ENCODE data around the gene ZNF200. TPM values are rescaled to one million over a fixed set of nuclear protein-coding genes. Genes with fewer than 3 reads are reported as not detected.

The ZNF200 gene
- polyA plus RNA-seq, 1 experiment = 6.1 TPM

DNA sequence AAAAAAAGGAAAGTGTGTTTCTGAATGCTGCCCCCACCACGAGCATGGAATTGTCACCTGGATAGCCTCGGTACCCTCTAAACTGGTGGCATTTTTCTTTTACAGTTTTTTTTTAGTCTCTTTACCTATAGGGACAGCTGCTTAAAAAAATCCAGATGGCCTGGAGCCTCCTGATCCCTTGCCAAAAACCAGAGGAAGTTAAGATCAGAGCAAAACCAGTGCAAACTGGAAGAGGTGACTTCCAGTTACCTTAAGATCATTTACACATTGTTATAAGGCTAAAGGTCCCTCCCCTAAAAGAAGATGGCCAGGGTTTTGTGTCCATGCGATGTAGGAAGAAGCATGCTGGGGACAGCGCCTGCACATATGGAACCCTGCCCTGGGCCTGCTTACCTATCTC, 18.0 kb upstream of the ZNF200 start:
- Histone ChIP-seq H3K27ac (ENCODE audit: low read depth, low read length) (no peak overlapping the region), H3K4me3 (ENCODE audit: low read depth, low read length) (no peak overlapping the region), H3K9me3 (ENCODE audit: control insufficient read depth, insufficient read depth, low read length) (peaks cover 7% of the 10 kb centered on the region; the same call in 1 of the 2 replicates), H3K27me3 (ENCODE audit: control insufficient read depth, insufficient read depth, low read length) (peaks cover 9% of the 10 kb centered on the region)
- POLR2A ChIA-PET = no interaction called here
- TF ChIP-seq CTCF (IDR thresholded peaks at IDR 0.05; ENCODE audit: low read depth, low read length) = no peak
- CTCF ChIA-PET = no interaction called here
- DNase-seq (ENCODE audit: low read depth, low spot score) = no peak

DNA sequence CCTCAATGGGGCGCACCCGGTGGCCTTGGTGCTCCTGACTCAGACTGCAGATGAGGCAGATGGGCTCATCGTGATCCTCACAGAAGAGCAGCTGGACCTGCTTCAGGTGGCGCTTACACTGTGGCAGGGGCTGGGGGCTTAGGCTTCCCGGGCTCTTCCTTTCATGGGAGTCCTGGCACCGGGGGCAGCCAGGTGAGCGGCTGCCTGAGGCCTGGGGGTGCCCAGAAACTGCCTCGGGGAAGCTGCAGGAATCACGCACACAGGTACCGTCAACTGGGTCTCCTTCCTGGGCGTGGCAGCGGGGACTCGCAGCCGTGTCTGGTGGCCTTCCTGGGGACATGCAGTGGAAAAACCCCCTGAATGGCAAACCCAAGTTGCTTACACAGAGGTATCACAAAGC, 14.5 kb upstream of the ZNF200 start:
- no peak for DNase-seq (ENCODE audit: low read depth, low spot score)
- Histone ChIP-seq H3K27ac (ENCODE audit: low read depth, low read length) (no peak overlapping the region), H3K27me3 (ENCODE audit: control insufficient read depth, insufficient read depth, low read length) (peaks cover 16% of the 10 kb centered on the region), H3K4me3 (ENCODE audit: low read depth, low read length) (no peak overlapping the region), H3K9me3 (ENCODE audit: control insufficient read depth, insufficient read depth, low read length) (peaks cover 4% of the 10 kb centered on the region; the same call in 1 of the 2 replicates)
- ChIA-PET POLR2A (no interaction called here), CTCF (no interaction called here)
- no peak for TF ChIP-seq CTCF (IDR thresholded peaks at IDR 0.05; ENCODE audit: low read depth, low read length)

DNA sequence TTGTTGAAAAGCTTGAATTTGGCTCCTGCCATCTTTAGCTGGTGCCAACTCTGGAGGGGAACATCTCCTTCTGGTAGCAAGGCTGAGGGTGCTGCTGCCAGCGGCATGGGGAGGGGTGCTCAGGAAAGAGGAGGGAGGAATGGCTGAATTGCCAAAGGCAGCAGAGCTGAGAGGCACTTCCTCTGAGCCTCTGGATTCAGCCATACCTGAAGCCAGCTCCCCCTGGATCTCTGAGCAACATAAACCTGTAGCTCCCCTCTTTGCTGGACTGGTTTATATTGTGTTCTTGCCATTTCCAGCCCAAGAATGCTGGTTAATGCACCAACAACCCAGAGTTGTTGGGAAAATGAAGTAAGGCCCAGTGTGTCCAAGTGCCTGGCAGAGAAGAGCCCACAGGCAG, 14.1 kb upstream of the ZNF200 start:
- H3K4me3 ChIP-seq (ENCODE audit: low read depth, low read length) = no peak overlapping the region
- H3K27ac ChIP-seq (ENCODE audit: low read depth, low read length) = no peak overlapping the region
- peaks cover 16% of the 10 kb centered on the region for H3K27me3 ChIP-seq (ENCODE audit: control insufficient read depth, insufficient read depth, low read length)
- POLR2A ChIA-PET = no interaction called here
- no peak for TF ChIP-seq CTCF (IDR thresholded peaks at IDR 0.05; ENCODE audit: low read depth, low read length)
- peaks cover 3% of the 10 kb centered on the region; the same call in 1 of the 2 replicates for H3K9me3 ChIP-seq (ENCODE audit: control insufficient read depth, insufficient read depth, low read length)
- CTCF ChIA-PET = no interaction called here
- DNase-seq (ENCODE audit: low read depth, low spot score) = no peak

- H3K4me3 ChIP-seq (ENCODE audit: low read depth, low read length) = no peak overlapping the region
- no peak overlapping the region for H3K27ac ChIP-seq (ENCODE audit: low read depth, low read length)
- peaks cover 16% of the 10 kb centered on the region for H3K27me3 ChIP-seq (ENCODE audit: control insufficient read depth, insufficient read depth, low read length)
- DNase-seq (ENCODE audit: low read depth, low spot score) = no peak
- H3K9me3 ChIP-seq (ENCODE audit: control insufficient read depth, insufficient read depth, low read length) = no peaks in the 10 kb centered on the region; the same call in 1 of the 2 replicates
- TF ChIP-seq CTCF (IDR thresholded peaks at IDR 0.05; ENCODE audit: low read depth, low read length) = no peak
- ChIA-PET CTCF (no interaction called here), POLR2A (no interaction called here)
Observed at GRCh38 chr16:3248596-3248995, 13.6 kb upstream of the ZNF200 start.

DNA sequence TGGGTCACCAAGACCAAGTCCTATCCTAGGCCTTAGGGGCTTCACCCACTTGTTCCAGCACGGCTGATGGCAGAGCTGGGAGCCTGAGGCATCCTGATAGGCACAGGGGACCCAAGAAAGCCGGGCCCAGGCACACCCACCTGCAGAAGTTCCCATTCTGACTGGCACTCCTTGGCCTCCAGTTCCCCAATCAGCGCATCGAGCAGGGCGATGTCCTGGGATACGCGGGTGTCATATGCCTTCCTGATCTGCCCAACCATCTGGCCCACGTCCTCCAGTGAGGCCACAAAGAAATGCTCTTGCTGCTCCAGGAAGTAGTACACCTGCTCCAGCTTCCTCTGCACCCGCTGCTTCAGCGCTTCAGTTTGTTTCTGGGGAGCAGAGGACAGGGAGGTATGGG, 11.9 kb upstream of the ZNF200 start:
- ChIA-PET POLR2A (no interaction called here), CTCF (no interaction called here)
- no peak overlapping the region for H3K27ac ChIP-seq (ENCODE audit: low read depth, low read length)
- DNase-seq (ENCODE audit: low read depth, low spot score) = no peak
- H3K9me3 ChIP-seq (ENCODE audit: control insufficient read depth, insufficient read depth, low read length) = no peaks in the 10 kb centered on the region; the same call in 1 of the 2 replicates
- TF ChIP-seq CTCF (IDR thresholded peaks at IDR 0.05; ENCODE audit: low read depth, low read length) = no peak
- peaks cover 12% of the 10 kb centered on the region for H3K27me3 ChIP-seq (ENCODE audit: control insufficient read depth, insufficient read depth, low read length)
- no peak overlapping the region for H3K4me3 ChIP-seq (ENCODE audit: low read depth, low read length)
